Smooth muscle cell (in vitro differentiated cells): ENCODE measurements around the gene HMX2. TPM values are rescaled to one million over a fixed set of nuclear protein-coding genes. Genes with fewer than 3 reads are reported as not detected.

Experiments used
- DNase-seq: peaks from one replicate; lab custom pipeline; 2025; ENCODE audit not compliant: unreplicated experiment; lab: John Stamatoyannopoulos, UW
- H2AFZ ChIP-seq: fragments of 200-600 bp; sonication (generic); 2 replicates; pipeline ENCODE4 v1.6.0; 2016; ENCODE audit warnings: antibody characterized with exemption, low read depth, mild to moderate bottlenecking
- H3F3A ChIP-seq: fragments of 200-600 bp; sonication (generic); 2 replicates; pipeline ENCODE4 v1.6.0; 2017; ENCODE audit warnings: antibody characterized with exemption, low read depth
- H3K27ac ChIP-seq: fragments of 200-600 bp; sonication (generic); 2 replicates; pipeline ENCODE4 v1.5.1; 2016; ENCODE audit warnings: low read depth, mild to moderate bottlenecking
- H3K27me3 ChIP-seq: fragments of 200-600 bp; sonication (generic); 2 replicates; pipeline ENCODE4 v1.6.1; 2016; ENCODE audit warnings: low read depth, mild to moderate bottlenecking
- H3K36me3 ChIP-seq: fragments of 200-600 bp; sonication (generic); 2 replicates; pipeline ENCODE4 v1.5.1; 2016; ENCODE audit warnings: low read depth
- H3K4me1 ChIP-seq: fragments of 200-600 bp; sonication (generic); 2 replicates; pipeline ENCODE4 v1.5.1; 2016; ENCODE audit warnings: low read depth
- H3K4me2 ChIP-seq: fragments of 200-600 bp; sonication (generic); 2 replicates; pipeline ENCODE4 v1.6.0; 2016; ENCODE audit warnings: mild to moderate bottlenecking
- H3K4me3 ChIP-seq: fragments of 200-600 bp; sonication (generic); 2 replicates; pipeline ENCODE4 v1.5.1; 2016; ENCODE audit warnings: mild to moderate bottlenecking
- H3K79me2 ChIP-seq: fragments of 200-600 bp; sonication (generic); 2 replicates; pipeline ENCODE4 v1.6.0; 2016; ENCODE audit warnings: low read depth, mild to moderate bottlenecking
- H3K9ac ChIP-seq: fragments of 200-600 bp; sonication (generic); 2 replicates; pipeline ENCODE4 v1.6.0; 2016; ENCODE audit warnings: low read depth
- H3K9me3 ChIP-seq: fragments of 200-600 bp; sonication (generic); replicated peaks from 2 replicates; pipeline ENCODE4 v1.5.1; 2016; ENCODE audit warnings: low read depth
- H4K20me1 ChIP-seq: fragments of 200-600 bp; sonication (generic); 2 replicates; pipeline ENCODE4 v1.6.0; 2016; ENCODE audit warnings: low read depth
- CTCF ChIP-seq: fragments of 200-600 bp; sonication (generic); IDR thresholded peaks from 2 replicates; pipeline ENCODE4 v1.5.1; 2017; ENCODE audit warnings: borderline replicate concordance, mild to moderate bottlenecking, antibody characterized with exemption; ENCODE audit not compliant: insufficient read depth, poor library complexity, severe bottlenecking
- WGBS: methylation state at CpG from one replicate; pipeline ENCODE4 v1.1.7; 2016; ENCODE audit warnings: low lambda C conversion rate; 5-methylcytosine and 5-hydroxymethylcytosine counted together
- polyA plus RNA-seq: library from polyadenylated mRNA; unstranded; fragments of >200 nt; fragmentation: Nextera tagmentation; extraction: Ambion mirVana; gene quantifications from 2 replicates; pipeline ENCODE4 v1.2.1, GENCODE V29; 2016
- total RNA-seq: library from RNA; depleted of rRNA; stranded (reverse); fragments of >200 nt; gene quantifications from 2 replicates; pipeline ENCODE4 v1.2.3, GENCODE V29; 2014

HMX2 gene
- total and polyA plus RNA-seq, 2 experiments from 2014 or later: not detected

DNA sequence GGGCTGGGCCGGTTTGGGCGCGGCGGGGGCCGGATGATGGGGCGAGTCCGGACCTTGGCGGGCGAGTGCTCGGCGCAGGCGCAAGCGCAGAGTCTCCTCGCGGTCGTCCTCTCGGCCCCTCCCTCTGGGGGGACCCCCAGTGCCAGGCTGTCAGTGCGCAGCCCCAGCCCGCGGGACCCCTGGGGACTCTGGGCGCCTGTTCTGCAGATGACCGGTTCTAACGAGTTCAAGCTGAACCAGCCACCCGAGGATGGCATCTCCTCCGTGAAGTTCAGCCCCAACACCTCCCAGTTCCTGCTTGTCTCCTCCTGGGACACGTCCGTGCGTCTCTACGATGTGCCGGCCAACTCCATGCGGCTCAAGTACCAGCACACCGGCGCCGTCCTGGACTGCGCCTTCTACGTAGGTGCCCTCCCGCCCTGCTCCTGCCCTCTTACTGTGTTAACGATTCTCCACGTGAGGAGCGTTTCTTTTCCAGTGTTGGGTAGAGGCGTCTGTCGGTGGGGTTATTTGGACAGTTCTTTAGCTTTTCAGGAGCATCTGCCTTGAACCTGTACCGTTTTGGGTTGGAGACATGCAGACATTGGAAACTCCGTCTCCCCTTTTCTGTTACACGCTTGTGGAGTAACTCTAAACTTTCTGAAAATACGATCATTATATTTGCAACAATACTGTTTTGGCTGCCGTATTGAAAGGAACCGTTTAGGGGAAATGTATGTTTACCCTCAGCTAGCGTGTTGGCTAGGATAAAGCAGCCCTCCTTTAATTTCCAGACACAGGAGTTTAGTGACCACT, 7.0 kb downstream of the HMX2 start:
- Histone ChIP-seq H3K9me3 (no peaks in the 10 kb centered on the region), H3K36me3 (peaks cover 8% of the 10 kb centered on the region), H3K9ac (peak overlapping the region; percentile 85), H3K4me3 (peak overlapping the region; percentile 97), H3K4me1 (peaks cover 31% of the 10 kb centered on the region), H3K4me2 (peak overlapping the region; percentile 87), H4K20me1 (peaks cover 51% of the 10 kb centered on the region), H3F3A (no peaks in the 10 kb centered on the region), H3K79me2 (peaks cover 51% of the 10 kb centered on the region), H3K27me3 (peaks cover 36% of the 10 kb centered on the region), H3K27ac (peak overlapping the region; percentile 64), H2AFZ (peak overlapping the region; percentile 98)
- TF ChIP-seq CTCF: no peak
- DNase-seq: no peak
- WGBS: 6% methylated on average over 42 of the region's 49 CpGs

DNA sequence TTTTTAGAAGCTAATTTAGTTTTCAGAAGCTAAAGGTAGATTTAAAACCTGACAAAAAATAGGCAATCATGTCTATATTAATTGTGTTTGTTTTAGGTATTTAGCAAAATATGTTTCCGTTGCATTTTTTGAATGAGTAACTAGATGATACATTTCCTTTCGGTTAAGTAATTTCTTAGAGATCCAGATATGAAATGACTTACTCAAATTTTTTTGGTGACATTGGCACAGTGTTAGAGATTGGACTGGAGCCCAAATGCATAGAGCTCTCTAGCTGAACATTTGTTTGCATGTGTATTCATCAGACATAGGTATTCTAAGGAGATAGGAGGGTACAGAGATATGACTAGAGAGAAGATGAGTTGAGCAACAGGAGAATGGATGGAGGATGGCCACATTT, 8.1 kb downstream of the HMX2 start:
- H3K79me2 ChIP-seq: peaks cover 56% of the 10 kb centered on the region
- H3K27ac ChIP-seq: no peak overlapping the region
- peak overlapping the region; percentile 87 for H3K4me2 ChIP-seq
- H2AFZ ChIP-seq: no peak overlapping the region
- H3K9ac ChIP-seq: no peak overlapping the region
- WGBS: 98% methylated on average over 2 of the region's 2 CpGs
- no peak for TF ChIP-seq CTCF
- no peak for DNase-seq
- peaks cover 8% of the 10 kb centered on the region for H3K36me3 ChIP-seq
- H3K4me3 ChIP-seq: peak overlapping the region; percentile 97
- peaks cover 24% of the 10 kb centered on the region for H3K27me3 ChIP-seq
- peaks cover 63% of the 10 kb centered on the region for H4K20me1 ChIP-seq
- H3K4me1 ChIP-seq: peaks cover 22% of the 10 kb centered on the region
- no peaks in the 10 kb centered on the region for H3K9me3 ChIP-seq
- H3F3A ChIP-seq: no peaks in the 10 kb centered on the region

DNA sequence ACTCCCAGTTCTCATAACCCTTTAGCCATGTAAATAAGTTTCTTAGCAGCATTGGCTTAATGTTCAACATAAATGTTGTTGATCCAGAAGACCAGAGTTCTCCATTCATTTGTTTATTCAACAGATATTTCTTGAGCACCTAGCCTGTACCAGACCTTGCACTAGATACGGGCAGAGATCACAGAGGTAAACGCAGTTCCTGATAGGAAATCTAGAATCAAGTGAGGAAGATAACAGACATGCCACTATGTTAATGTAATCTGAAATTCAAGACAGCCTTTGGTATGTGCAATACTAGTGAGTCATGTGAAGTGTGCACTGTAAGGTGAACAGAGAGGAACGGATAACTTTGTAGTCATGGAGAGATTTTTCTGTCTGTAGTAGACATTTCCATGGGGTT, 9.3 kb downstream of the HMX2 start:
- Histone ChIP-seq H3K9ac (no peak overlapping the region), H3K27me3 (peaks cover 12% of the 10 kb centered on the region), H3F3A (no peaks in the 10 kb centered on the region), H4K20me1 (peaks cover 71% of the 10 kb centered on the region), H3K9me3 (no peaks in the 10 kb centered on the region), H2AFZ (no peak overlapping the region), H3K36me3 (peaks cover 16% of the 10 kb centered on the region), H3K4me1 (peaks cover 14% of the 10 kb centered on the region), H3K79me2 (peaks cover 64% of the 10 kb centered on the region), H3K4me3 (no peak overlapping the region), H3K27ac (no peak overlapping the region), H3K4me2 (no peak overlapping the region)
- WGBS: 85% methylated on average over 3 of the region's 3 CpGs
- TF ChIP-seq CTCF: no peak
- DNase-seq: no peak

- peaks cover 14% of the 10 kb centered on the region for H3K4me1 ChIP-seq
- H3F3A ChIP-seq: no peaks in the 10 kb centered on the region
- peaks cover 64% of the 10 kb centered on the region for H3K79me2 ChIP-seq
- H3K4me2 ChIP-seq: no peak overlapping the region
- H3K4me3 ChIP-seq: no peak overlapping the region
- H3K36me3 ChIP-seq: peaks cover 30% of the 10 kb centered on the region
- DNase-seq: no peak
- H2AFZ ChIP-seq: no peak overlapping the region
- no peaks in the 10 kb centered on the region for H3K9me3 ChIP-seq
- H3K27me3 ChIP-seq: no peaks in the 10 kb centered on the region
- TF ChIP-seq CTCF: no peak
- 90% methylated on average over 1 of the region's 1 CpG for WGBS
- H3K27ac ChIP-seq: no peak overlapping the region
- no peak overlapping the region for H3K9ac ChIP-seq
- H4K20me1 ChIP-seq: peaks cover 75% of the 10 kb centered on the region
These were observed 10.7 kb downstream of the HMX2 start for GRCh38 chr10:123158682-123159081.
